Esophagus (tissue), 2 donors: Measurements from ENCODE around the gene TAF1D. TPM values are rescaled to one million over a fixed set of nuclear protein-coding genes. Genes with fewer than 3 reads are reported as not detected.

ENCODE experiments used
- H3K27ac ChIP-seq, 2 donors: one replicate each; pipeline ENCODE4 v1.5.1; 2013; ENCODE audit warnings: low read depth in 2 of 2, mild to moderate bottlenecking in 2 of 2, inconsistent platforms in 1 of 2, low read length in 1 of 2, moderate library complexity in 1 of 2
- H3K27me3 ChIP-seq, 2 donors: one replicate each; pipeline ENCODE4 v1.6.1; 2013; ENCODE audit warnings: low read length in 2 of 2, control low read depth in 1 of 2, mild to moderate bottlenecking in 1 of 2; ENCODE audit not compliant: insufficient read depth in 2 of 2, control insufficient read depth in 1 of 2
- H3K36me3 ChIP-seq, 2 donors: one replicate each; pipeline ENCODE4 v1.6.1; 2013; ENCODE audit warnings: low read length in 1 of 2; ENCODE audit not compliant: control insufficient read depth in 2 of 2, insufficient read depth in 2 of 2
- H3K4me1 ChIP-seq, 2 donors: one replicate each; pipeline ENCODE4 v1.6.1; 2013; ENCODE audit warnings: low read length in 1 of 2; ENCODE audit not compliant: control insufficient read depth in 2 of 2, insufficient read depth in 2 of 2
- H3K4me3 ChIP-seq, 2 donors: one replicate each; pipeline ENCODE4 v1.5.1; 2013; ENCODE audit warnings: low read length in 2 of 2, mild to moderate bottlenecking in 2 of 2, low read depth in 1 of 2, moderate library complexity in 1 of 2
- H3K9me3 ChIP-seq, 2 donors: one replicate each; pipeline ENCODE4 v1.6.1; 2013; ENCODE audit warnings: mild to moderate bottlenecking in 2 of 2, low read depth in 1 of 2, low read length in 1 of 2, moderate library complexity in 1 of 2; ENCODE audit not compliant: control insufficient read depth in 2 of 2, insufficient read depth in 1 of 2
- WGBS, 2 donors: extraction: QIAGEN DNeasy Blood & Tissue Kit; methylation state at CpG; one replicate each; pipeline ENCODE4 v1.1.7; 2013; 5-methylcytosine and 5-hydroxymethylcytosine counted together
- polyA plus RNA-seq, 2 donors: library from polyadenylated mRNA; stranded (reverse); fragments of 200-250 nt; gene quantifications; one replicate each; pipeline ENCODE4 v1.2.3, GENCODE V29; 2013
- donor health status: healthy with polysubstance abuse.
- donor health status: Bipolar disorder and iron deficiency.

Gene TAF1D
- polyA plus RNA-seq, 2 donors: 70.2 to 156 TPM

DNA sequence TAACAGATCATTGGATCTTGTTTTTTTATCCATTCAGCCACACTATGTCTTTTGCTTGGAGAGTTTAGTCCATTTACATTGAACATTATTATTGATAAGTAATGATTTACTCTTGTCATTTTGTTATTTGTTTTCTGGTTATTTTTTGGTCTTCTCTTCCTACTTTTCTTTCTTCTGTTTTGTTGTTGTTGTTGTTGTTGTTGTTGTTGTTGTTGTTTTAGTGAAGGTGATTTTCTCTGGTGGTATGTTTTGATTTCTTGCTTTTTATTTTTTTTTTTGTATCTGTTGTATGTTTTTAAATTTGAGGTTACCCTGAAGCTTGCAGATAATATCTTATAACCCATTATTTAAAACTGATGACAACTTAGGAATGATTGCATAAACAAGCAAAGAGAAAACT is 28.6 kb downstream of the TAF1D start:
- peaks cover 12 to 13% of the 10 kb centered on the region in 2 donors for H3K36me3 ChIP-seq
- no peak overlapping the region for H3K4me3 ChIP-seq
- no peak overlapping the region for H3K27ac ChIP-seq
- peaks cover 0 to 2% of the 10 kb centered on the region in 2 donors for H3K9me3 ChIP-seq
- H3K27me3 ChIP-seq: no peaks in the 10 kb centered on the region
- H3K4me1 ChIP-seq: no peaks in the 10 kb centered on the region

DNA sequence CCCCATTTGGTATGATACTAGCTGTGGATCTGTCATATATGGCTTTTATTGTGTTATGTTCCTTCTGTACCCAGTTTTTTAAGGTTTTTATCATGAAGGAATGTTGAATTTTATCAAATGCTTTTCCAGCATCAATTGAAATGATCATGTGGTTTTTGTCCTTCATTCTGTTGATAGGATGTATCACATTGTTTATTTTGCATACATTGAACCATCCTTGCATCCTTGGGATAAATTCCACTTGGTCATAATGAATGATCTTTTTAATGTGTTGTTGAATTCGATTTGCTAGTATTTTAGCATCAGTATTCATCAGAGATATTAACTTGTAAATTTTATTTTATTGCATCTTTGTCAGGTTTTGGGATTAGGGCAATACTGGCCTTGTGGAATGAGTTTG is 31.1 kb downstream of the TAF1D start:
- Histone ChIP-seq H3K27ac (no peak overlapping the region), H3K4me1 (no peaks in the 10 kb centered on the region), H3K9me3 (no peaks in the 10 kb centered on the region), H3K36me3 (peaks cover 6% of the 10 kb centered on the region in 2 donors), H3K4me3 (no peak overlapping the region), H3K27me3 (no peaks in the 10 kb centered on the region)
- WGBS, 2 donors: 89 to 97% methylated on average over 1 of the region's 1 CpG

DNA sequence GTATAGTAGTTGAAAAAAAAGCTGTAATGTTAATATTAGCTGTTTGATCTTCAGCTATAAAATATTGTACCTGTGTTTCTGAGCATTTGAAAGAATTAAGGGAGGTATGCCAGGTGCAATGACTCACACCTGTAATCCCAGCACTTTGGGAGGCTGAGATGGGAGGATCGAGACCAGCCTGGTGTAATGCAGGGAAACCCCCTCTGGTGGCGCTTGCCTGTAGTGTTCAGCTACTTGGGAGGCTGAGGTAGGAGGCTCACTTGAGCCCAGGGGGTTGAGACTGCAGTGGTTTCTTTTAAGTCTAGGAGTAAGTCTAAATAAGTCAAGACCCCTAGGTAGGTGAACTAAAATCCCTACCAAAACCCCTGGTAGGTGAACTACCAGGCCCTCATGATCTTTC is 37.1 kb downstream of the TAF1D start:
- Histone ChIP-seq H3K36me3 (peaks cover 3% of the 10 kb centered on the region in 2 donors), H3K4me3 (no peak overlapping the region), H3K27me3 (no peaks in the 10 kb centered on the region), H3K4me1 (no peaks in the 10 kb centered on the region), H3K9me3 (no peaks in the 10 kb centered on the region), H3K27ac (no peak overlapping the region)
- WGBS, 2 donors: 100% methylated on average over 2 of the region's 2 CpGs

DNA sequence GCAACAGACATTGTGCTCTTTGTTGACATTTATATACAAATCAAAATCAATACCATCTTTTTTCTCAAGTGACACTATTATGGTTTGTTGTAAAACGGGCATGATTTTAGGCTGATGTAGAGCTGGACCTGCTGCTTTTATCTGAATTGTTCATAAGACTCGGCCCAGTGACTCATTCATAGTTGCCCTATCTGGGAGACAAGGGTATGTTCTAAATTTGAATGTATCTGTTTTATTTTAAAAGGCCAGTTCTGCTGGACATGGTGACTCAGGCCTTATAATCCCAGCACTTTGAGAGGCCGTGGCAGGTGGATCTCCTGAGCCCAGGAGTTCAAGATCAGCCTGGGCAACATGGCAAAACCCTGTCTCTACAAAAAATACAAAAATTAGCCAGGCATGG is 40.5 kb downstream of the TAF1D start:
- no peak overlapping the region for H3K4me3 ChIP-seq
- no peak overlapping the region for H3K27ac ChIP-seq
- no peaks in the 10 kb centered on the region for H3K27me3 ChIP-seq
- H3K9me3 ChIP-seq: no peaks in the 10 kb centered on the region
- peaks cover 4 to 8% of the 10 kb centered on the region in 2 donors for H3K36me3 ChIP-seq
- 91 to 92% methylated on average over 3 of the region's 3 CpGs for WGBS, 2 donors
- no peaks in the 10 kb centered on the region for H3K4me1 ChIP-seq

DNA sequence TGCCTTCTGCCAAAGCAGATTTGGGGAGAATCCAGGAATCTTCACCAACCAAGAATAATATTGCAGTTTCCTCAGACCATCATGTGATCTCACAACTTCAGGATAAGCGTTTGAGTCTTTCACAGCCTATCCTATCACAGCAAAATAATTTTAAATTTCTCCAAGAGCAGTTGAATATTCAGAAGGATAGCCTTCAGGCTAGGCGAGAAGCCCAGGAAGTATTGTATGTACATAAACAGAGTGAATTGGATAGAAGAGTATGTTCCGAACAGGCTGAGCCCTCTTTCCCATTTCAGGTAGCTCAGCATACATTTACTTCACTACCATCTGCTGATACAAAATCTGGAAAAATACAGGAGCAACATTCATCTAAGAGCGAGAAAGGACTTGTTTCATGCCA is 43.7 kb downstream of the TAF1D start:
- peaks cover 4 to 5% of the 10 kb centered on the region in 2 donors for H3K36me3 ChIP-seq
- H3K9me3 ChIP-seq: no peaks in the 10 kb centered on the region
- H3K4me3 ChIP-seq: no peak overlapping the region
- no peaks in the 10 kb centered on the region for H3K4me1 ChIP-seq
- 97 to 99% methylated on average over 4 of the region's 4 CpGs for WGBS, 2 donors
- no peaks in the 10 kb centered on the region for H3K27me3 ChIP-seq
- H3K27ac ChIP-seq: no peak overlapping the region

DNA sequence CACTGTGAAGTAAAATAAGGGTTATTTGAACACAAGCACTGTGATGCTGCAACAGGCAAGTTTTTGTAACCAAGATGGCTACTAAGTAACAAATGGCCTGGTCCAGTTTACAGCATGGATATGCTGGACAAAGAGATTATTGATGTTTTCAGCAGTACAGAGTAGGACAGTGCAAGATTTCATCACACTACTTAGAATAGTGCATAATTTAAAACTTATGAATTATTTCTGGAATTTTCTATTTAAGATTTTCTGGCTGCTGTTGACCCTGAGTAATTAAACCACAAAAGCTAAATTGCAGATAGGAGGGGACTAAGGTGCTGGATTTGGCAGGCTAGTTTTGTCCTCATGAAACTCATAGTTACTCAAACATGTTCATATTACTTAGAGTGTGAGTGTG is 46.7 kb downstream of the TAF1D start:
- H3K4me1 ChIP-seq: no peaks in the 10 kb centered on the region
- no peak overlapping the region for H3K4me3 ChIP-seq
- H3K27me3 ChIP-seq: no peaks in the 10 kb centered on the region
- H3K9me3 ChIP-seq: no peaks in the 10 kb centered on the region
- peaks cover 5 to 7% of the 10 kb centered on the region in 2 donors for H3K36me3 ChIP-seq
- H3K27ac ChIP-seq: no peak overlapping the region

DNA sequence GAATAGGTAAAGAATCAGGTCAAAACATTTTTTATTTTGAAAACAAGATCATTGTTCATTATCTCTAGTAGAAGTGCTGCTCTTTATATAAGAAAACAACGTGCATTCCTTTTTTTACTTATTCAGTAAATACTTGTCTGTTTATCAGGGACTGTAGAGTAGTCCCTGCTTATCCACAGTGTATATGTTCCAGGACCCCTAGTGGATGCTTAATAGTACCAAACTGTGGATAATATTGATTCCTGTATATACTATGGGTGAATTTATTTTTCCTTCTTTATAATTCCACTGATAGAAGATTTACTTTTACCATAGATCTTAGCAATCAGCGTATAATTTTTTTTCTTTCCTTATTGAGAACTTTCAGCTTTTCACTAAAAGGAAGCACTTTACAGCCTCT is 47.2 kb downstream of the TAF1D start:
- H3K27ac ChIP-seq: no peak overlapping the region
- no peaks in the 10 kb centered on the region for H3K9me3 ChIP-seq
- H3K27me3 ChIP-seq: no peaks in the 10 kb centered on the region
- H3K4me3 ChIP-seq: no peak overlapping the region
- WGBS, 2 donors: 92% methylated on average over 2 of the region's 2 CpGs
- no peaks in the 10 kb centered on the region for H3K4me1 ChIP-seq
- H3K36me3 ChIP-seq: peaks cover 7 to 9% of the 10 kb centered on the region in 2 donors

DNA sequence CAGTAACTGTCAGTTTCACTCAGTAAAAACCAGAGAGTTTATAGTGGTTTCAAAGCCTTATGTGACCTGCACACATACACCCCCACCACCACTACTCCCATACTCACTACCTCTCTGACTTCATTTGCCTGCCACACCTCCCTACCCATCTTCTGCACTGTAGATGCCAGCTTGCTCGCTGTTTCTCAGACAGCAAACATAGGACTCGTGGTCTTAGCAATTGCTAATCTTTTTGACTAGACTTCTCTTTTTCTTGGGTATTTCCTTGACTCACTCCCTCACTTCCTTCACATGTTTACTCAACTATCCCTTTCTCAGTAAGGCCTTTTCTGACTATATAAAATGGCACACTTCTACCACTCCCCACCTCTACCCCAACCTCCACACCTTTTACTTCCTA is 52.1 kb downstream of the TAF1D start:
- Histone ChIP-seq H3K36me3 (peaks cover 7% of the 10 kb centered on the region in 2 donors), H3K27ac (no peak overlapping the region), H3K4me1 (no peaks in the 10 kb centered on the region), H3K4me3 (no peak overlapping the region), H3K27me3 (no peaks in the 10 kb centered on the region), H3K9me3 (no peaks in the 10 kb centered on the region)
- WGBS, 2 donors: 73 to 82% methylated on average over 2 of the region's 2 CpGs

DNA sequence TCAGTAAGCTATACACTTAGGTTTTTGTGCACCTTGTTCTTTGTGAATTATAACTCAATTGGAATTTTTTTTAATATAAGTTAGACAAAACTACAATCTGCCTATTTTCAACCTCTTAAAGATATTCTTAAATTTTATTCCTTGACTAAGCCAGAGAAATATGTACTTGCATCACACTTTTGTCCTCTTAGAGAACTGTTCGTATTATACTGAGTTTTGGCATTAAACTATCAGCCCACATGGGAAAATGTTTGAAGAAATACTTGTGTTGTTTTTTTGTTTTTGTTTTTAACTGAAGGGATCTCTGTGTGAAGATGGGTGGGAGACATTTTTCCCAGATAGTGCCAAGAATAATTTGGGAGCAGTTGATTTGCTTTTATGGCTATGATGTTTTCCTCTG is 54.5 kb downstream of the TAF1D start:
- Histone ChIP-seq H3K27me3 (no peaks in the 10 kb centered on the region), H3K4me1 (no peaks in the 10 kb centered on the region), H3K9me3 (no peaks in the 10 kb centered on the region), H3K4me3 (no peak overlapping the region), H3K36me3 (peaks cover 5 to 7% of the 10 kb centered on the region in 2 donors), H3K27ac (no peak overlapping the region)
- WGBS, 2 donors: 66 to 68% methylated on average over 1 of the region's 1 CpG

DNA sequence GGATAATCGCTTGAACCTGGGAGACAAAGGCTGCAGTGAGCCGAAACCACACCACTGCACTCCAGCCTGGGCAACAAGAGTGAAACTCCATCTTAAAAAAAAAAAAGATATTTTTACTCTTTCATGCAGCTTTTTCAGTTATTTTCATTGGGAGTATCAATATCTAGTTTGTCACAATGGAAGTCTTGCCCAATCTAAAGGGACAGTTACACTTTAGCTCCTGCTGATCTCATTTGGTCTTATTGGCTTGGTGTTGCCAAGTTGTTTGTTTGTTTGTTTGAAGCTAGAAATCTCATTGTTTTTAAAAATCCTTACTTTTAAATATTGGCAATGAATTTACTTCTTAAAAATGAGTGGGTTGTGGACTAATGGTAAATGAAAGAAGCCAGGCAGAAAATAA is 55.1 kb downstream of the TAF1D start:
- no peaks in the 10 kb centered on the region for H3K9me3 ChIP-seq
- no peaks in the 10 kb centered on the region for H3K27me3 ChIP-seq
- 95 to 98% methylated on average over 2 of the region's 2 CpGs for WGBS, 2 donors
- H3K36me3 ChIP-seq: peaks cover 5 to 7% of the 10 kb centered on the region in 2 donors
- H3K27ac ChIP-seq: no peak overlapping the region
- H3K4me3 ChIP-seq: no peak overlapping the region
- H3K4me1 ChIP-seq: no peaks in the 10 kb centered on the region
